NCI-H2227 (cell line): ENCODE results near the gene RBBP8.
"Not testable (repeated sequence)": the region's sequence is repeated elsewhere in the genome, so short reads cannot be mapped to it uniquely, and the experiment has no call there.

Source experiments
- DNase-seq: peaks from one replicate; lab custom pipeline; 2025; ENCODE audit not compliant: unreplicated experiment; lab: John Stamatoyannopoulos, UW

The RBBP8 gene

DNA sequence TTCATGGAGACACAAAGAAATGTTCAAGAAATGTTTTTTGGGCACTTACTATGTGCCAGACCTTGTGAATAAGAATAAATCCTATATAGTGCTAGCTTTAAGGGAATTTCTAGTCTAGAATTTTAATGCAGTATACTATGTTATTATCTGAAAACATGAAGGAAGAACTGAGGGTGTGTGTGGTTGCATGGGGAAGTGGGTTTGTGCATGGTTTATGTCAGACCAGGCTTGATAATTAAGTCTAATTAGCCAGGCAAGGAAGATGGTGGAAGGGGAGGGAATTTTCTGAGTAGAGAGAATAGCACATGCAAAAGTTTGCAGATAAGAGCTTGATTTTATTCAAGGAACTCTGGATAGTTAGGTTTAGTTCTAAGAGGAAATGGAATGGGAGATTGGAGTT lies 6.5 kb downstream of the RBBP8 start:
- DNase-seq, result no peak

DNA sequence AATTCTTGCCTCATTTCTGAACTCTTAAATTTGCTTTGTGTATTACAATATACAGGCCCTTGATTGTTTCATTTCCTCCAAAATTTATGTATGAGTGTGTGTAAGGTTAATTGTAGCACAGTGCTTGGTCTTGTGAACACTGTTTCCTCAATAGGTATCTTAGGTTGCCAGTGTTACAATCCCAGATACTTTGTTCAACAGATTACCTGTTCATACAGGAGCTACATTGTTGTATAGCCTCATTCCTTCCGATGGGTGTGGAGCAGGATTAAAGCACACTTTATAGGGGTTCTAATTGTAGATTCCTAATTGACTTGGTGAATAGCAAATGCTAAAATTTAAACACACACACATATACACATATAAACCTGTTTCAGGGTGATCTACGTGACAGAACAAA lies 10.7 kb downstream of the RBBP8 start:
- DNase-seq, result no peak

DNA sequence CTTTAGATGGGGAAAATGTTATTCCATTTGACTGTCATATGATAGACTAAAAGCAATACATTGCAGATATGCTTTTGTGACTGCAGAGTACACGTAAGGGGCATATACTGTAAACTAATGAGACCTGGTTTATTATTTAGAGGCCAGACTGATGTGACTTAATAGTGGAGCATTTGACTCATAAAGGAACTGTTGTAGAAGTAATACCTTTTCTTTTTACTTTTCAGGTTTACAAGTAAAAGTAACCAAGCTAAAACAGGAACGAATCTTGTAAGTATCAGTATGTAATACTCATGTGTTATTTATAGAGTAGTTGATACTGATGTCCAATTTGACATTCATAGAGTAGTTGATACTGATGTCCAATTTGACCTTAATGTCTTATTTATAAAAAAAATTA lies 13.1 kb downstream of the RBBP8 start:
- DNase-seq, result no peak

DNA sequence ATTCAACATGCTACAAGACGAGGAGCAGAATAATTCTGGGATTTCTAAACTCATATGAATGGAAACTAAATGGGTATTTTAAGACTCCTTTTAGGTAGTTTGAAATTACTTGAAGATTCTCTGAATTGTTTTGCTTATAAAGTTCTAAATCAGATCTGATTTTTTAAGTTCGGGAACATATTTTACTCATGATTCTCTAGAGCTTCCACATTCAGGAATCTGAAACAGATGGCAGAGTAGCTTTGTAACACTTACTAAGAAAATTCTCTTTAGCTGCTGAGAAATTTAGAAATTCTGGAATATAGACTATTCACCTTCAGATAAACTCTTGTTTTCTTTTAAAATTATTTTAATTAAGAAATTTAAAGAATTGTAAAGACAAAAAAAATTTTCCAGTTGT lies 13.7 kb downstream of the RBBP8 start:
- DNase-seq, result no peak

DNA sequence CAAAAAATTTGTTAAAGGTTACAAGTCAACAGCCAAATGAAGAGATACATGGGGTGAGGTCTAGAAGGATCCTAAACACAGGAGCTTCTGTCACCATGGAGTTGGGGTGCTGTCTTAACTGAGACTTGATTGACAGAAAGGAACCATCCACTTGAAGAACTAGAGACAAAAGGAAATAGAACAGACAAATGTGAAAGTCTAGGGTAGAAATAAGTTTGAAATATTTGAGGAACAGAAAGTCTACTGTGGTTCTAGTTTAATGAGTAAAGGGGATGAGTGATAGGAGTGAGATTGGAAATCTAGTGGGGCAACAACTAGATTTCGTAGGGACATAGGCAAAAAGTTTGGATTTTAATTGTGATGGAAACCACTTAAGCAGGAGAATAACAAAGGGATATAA lies 18.7 kb downstream of the RBBP8 start:
- DNase-seq, result no peak

DNA sequence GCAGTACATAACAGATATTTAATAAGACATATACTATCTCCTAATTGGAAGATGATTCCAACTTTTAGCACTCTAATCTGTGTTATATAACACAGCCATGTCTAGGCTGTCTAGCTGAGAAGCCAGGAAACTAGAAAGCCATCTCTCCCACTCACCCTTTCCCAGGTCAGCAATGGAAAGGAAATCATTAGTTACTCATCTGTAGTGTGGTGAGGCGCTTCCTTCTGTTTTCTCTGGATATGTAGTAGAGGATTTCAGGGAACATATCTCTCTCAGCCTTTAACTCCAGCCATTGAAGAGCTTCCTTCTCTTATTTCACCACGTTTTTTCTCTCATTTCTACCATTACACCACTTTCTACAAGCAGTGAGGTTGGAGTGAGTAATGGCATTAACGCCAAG lies 19.4 kb downstream of the RBBP8 start:
- DNase-seq, result no peak

DNA sequence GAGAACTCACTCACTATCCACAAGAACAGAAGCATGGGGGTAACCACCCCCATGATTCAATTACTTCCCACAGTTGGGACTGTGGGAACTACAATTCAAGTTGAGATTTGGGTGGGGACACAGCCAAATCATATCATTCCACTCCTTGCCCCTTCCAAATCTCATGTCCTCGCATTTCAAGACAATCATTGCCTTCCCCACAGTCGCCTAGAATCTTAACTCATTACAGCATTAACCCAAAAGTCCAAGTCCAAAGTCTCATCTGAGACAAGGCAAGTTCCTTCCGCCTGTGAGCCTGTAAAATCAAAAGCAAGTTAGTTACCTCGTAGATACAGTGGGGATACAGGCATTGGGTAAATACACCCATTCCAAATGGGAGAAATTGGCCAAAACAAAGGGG lies 20.9 kb downstream of the RBBP8 start:
- DNase-seq, result not testable (repeated sequence)

DNA sequence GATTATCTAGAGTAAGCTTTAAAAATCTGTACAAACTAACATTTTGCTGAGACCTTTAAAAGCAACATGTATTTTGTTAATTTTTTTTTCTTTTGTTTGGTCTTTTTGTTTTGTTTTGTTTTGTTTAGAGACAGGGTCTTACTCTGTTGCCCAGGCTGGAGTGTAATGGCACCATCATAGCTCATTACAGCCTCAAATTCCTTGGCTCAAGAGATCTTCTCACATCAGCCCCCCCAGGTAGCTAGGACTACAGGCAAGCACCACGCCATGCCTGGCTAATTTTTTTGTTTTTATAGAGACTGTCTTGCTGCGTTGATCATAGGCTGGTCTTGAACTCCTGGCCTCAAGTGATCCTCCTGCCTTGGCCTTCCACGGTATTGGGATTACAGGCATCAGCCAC lies 23.1 kb downstream of the RBBP8 start:
- no peak for DNase-seq

DNA sequence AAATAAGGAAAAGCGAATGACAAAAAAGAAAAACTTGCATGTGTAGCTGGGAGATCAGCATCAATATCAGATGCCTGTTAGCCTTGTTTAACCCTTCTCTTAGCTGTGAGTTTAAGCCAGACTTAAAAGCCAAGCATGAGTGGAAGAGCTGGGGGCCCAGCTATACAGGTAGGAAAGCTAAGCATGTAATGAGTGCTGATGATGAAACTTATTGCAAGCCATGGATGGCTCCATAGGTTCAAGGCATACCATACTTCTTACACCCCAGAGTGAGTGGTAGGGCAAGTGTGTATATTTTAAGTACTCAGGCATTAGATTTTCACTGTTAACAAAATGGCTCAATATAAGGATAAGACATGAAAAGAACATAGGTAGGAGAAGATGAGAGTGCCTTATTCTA lies 28.0 kb downstream of the RBBP8 start:
- DNase-seq, result no peak

DNA sequence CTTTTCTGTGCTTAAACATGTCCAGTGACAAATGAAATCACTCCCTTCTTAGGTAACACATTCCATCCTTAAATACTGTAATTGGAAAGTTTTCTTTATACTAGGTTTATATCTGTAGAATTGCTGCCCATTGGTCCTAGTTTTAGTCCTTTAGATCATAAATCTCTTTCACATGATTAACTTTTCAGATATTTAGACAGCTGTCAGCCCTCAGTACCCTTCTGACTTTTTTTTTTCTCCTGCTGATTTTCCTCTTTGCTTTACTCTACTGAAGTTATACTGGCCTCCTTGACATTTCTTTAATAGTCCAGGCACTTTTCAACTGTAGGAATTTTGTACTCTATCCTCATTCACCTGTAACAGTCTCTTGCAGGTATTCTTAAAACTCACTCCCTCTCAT lies 28.9 kb downstream of the RBBP8 start:
- DNase-seq, result no peak

DNA sequence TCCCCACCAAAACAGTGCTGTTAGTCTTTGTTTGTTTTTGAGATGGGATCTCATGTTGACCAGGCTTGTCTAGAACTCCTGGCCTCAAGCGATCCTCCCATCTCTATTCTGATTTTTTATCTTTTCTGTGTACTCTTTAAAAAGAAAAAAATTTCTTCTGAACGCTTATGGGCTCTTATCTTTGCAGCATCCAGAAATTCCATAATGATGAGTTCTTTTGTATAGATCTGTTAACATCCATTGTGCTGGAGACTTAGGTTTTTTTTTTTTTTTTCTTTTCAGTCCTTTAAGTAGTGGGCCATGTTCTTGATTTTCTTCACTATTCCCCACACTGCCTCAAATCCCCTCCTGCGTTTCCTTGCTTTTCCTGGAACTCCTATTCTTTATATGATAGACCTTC lies 31.0 kb downstream of the RBBP8 start:
- no peak for DNase-seq

DNA sequence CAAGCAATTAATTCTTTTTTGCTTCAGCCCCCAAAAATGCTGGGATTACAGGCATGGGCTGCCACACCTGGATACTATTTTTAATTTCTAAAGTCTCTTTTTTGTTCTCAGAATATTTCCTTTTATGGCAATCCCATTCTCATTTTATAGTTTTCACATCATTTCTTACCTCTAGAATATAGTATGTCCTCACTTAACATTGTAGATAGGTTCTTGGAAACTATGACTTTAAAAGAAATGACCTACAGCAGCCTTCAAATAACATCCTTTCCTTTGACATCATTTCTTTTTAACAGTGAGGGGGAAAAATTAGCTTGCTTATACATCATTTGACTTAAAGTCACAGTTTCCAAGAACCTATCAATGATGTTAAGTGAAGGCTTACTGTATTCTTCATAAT lies 31.6 kb downstream of the RBBP8 start:
- no peak for DNase-seq

DNA sequence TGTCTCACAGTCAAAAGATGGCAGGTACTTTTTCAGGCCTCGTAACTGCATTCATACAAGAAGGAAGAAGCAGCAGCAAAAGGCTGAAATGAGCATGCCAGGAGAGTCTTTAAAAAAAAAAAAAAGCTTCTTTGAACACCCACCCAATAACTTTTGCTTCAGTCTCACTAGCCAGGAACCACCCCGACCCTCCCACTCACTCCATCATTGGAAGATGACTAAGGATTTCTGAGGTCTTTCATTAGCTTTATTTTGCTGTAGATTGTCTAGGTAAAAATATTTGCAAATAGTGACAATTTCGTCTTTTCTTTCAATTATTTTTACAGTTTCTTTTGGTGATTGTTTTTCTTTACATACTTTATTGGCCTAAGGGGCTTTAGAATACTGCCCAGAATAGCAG lies 37.9 kb downstream of the RBBP8 start:
- DNase-seq, result no peak

DNA sequence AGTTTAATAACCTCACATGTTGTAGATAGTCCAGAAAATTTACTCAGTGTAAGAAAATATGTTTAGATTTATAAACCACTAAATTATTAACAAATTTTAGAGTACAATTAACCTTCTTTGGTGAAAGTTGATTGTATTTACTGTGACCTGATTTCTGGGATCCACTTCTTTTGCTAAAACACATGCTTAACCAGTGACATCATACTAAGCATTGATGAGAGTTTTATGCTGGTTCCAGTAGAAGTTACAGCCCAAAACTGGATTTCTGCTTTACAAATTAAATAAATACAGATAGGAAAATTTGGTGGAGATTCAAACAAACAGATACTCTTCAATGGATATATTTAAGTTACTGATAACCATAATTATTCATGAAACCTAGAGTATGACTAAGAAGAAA lies 40.9 kb downstream of the RBBP8 start:
- DNase-seq, result no peak

DNA sequence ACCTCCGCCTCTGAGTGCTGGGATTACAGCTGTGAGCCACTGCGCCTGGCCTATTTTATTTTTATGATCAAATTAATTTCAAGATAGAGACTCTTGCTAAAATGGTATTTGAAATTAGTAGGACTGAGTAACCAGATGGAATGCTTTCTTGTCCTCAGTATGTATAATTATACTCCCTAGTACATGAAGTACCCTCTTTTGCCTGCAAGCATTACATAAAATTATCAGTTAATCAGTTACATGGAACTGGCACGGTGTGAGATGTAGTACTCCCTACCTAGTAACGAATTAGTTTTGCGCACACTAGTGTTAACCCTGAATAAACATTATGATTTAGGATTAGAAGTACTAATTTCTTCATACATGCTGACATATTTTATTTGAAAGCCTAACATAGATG lies 41.6 kb downstream of the RBBP8 start:
- DNase-seq, result no peak

DNA sequence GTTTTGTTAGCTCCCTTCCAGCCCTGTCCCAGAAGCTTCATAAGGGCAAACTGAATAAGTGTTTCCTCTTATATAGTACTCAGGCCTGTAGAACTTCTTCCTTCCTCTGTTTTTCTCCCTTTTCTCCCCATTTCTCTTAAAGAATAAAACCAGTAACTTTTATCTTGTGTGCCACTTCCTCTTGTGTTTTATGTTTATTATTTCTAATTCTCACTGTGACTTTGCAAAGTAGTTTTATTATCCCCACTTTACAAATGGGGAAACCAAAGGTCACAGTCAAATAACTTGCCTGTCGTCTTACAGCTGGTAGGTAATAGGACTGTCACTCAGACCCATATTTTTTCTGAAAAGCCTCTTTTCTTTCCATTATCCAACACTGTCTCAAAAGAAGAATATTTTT lies 42.4 kb downstream of the RBBP8 start:
- DNase-seq, result no peak

DNA sequence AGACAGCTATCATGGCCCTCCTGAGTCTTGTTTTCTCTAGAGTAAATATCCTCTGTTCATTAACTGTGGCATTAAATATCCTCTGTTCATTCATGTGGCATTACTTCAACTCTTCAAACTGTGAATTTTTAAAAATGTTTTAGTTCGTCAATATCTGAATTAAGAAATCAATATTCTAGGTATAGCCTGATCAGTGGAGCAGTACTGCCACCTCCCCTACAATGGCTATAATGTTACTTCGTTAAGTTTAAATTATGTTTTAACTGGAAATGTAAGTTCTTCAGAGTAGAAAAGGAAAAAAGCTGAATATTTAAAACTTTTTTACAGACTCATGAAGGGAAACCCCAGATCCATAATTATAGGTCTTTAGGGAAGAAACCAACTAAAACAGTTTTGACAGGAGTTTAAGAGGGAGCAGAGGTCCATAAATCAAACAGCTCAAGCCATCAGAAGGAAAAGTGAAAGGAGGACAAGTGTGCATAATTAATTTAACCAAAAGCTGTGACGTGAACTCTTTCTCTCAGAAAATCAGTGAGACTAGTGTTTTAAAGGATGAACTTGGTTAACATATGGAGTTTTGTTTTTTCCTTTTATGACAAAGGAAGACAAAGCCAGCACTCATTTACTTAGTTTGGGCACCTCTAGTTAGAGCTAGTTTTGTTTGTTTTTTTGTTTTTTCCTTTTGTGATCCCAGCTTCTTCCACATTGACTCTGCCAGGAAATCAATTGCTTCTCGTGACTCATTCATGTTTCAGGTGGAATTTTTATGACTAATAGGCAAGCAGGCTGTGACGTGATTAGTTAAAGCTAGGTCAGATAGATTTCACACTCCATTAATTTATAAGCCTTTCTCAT lies 44.9 kb downstream of the RBBP8 start:
- no peak for DNase-seq

DNA sequence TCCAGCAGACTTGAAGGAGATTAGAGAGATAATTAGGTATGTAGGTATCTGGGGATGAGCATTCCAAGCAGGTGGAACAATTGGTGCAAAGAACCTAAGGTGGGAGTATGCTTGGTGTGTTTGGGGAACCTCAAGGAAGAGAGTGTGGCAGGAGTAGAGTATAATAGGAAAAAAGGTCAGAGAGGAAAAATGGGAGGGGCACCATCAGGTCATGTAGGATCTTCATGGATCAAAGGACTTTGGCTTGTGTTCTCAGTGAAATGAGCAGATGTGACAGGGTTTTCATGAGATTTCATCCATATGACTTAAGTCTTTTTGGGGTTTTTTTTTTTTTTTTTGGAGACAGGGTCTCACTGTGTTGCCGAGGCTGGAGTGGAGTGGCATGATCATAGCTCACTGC lies 47.3 kb downstream of the RBBP8 start:
- no peak for DNase-seq

DNA sequence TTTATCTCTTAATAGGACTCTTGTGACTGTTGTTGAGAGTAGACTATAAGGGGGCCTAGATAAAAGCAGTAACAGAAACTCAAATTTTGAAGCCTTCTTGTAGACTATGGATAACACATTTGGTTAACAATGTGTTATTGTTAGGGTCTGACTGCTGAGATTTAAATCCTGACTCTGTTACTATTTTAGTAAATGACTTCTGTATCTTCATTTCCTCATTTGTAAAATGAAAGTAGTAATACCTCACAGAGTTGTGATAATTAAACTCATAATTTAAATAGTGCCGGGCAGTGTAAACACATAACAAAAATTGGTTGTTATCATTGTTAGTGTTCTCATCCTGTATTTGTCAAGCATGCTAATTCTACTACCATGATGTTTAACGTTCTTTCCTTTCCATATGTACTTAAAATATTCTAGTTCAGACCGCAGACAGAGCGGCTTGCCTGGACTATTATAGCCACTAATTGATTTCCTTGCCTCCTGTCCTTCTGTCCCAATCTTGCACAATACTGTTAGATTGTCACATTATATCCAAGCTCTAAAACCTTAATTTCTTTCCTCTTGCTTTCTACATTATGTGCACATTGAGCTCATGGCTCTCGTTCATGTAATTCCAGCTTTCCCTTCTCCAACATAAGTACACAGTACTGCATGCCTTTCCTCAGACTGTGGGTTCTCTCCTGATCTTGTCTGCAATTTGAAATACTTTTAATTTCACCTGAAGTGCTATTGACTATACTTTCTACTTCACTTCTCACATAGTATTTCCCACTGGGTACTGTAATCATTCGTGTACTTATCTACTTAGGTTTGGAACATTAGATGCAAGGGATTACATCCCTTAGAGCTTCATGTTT lies 48.4 kb downstream of the RBBP8 start:
- no peak for DNase-seq

DNA sequence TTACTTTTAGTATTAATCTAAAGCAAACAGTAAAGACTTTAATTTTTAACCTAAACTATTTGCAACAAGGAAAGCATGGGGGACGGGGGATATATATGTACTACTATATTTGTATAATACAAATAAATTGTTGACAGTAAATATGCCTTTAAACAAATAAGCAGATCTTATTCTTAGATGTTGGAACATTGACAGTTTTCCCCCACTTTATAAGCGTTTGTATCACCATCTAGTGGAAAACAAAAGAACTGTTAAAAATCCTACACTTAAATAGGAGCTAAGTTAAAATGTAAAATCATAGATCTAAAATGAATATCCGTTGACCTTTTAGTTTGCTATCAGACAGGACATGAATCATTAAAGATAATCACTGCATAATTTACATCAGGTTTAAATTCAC lies 50.0 kb downstream of the RBBP8 start:
- peak; percentile 20 for DNase-seq

DNA sequence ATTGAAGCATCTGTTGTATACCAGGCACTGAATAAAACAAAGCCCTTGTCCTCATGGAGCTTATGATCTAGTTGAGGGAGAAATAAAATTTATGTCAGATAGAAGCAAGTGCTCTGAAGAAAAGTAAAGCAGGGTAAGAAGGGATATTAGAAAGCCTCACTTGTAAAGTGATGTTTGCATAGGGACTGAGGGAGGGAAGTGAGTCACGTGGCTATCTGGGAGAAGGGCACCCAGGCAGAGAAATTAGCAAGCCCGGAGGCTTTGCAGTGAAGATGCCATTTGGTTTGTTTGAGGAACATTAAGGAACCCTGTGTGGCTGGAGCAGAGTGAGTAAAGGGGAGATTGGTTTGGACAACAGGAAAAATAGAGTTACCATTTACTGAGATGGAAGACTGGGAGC lies 52.1 kb downstream of the RBBP8 start:
- DNase-seq, result no peak

DNA sequence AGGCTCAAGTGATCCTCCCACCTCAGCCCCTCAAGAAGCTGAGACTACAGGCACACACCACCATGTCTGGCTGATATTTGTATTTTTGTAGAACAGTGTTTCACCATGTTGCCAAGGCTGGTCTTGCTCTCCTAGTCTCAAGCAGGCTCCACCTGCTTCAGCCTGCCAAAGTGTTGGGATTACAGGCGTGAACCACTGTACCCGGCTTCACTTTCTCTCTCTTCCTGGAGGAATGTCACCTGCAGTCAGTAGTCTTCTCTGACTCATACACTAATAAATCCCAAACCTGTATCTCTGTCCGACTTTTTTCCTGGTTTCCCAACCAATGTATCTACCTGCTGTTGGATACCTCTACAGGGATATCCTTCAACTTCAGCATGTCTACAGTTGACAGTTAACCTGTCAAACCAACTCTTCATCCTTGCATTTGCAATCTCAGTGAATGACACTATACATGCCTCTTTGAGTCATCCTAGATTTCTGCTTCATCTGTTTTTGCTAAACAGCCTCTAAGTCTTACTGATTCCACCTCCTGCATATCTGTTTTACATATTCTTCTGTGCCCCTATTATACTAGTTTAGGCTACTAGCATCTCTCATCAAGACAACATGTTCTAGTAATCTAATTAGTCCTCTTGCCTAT lies 54.5 kb downstream of the RBBP8 start:
- no peak for DNase-seq
